Body of pancreas (tissue), 4 donors: ENCODE measurements around the gene OXCT1.

Source experiments
- POLR2A ChIP-seq, 3 donors: fragments of 450-650 bp; IDR thresholded peaks; one replicate each; pipeline ENCODE4 v1.6.1; 2016; ENCODE audit warnings: antibody characterized with exemption in 3 of 3, mild to moderate bottlenecking in 2 of 3
- TF ChIP-seq, protein P1 (sequence below), 7 experiments: fragments of 450-650 bp in 4 of 7; fragments of 200-600 bp in 3 of 7; sonication (generic) in 3 of 7; IDR thresholded peaks; one replicate each; pipeline ENCODE4 v1.5.1; 2016 to 2019; ENCODE audit warnings: antibody characterized with exemption in 7 of 7

DNA sequence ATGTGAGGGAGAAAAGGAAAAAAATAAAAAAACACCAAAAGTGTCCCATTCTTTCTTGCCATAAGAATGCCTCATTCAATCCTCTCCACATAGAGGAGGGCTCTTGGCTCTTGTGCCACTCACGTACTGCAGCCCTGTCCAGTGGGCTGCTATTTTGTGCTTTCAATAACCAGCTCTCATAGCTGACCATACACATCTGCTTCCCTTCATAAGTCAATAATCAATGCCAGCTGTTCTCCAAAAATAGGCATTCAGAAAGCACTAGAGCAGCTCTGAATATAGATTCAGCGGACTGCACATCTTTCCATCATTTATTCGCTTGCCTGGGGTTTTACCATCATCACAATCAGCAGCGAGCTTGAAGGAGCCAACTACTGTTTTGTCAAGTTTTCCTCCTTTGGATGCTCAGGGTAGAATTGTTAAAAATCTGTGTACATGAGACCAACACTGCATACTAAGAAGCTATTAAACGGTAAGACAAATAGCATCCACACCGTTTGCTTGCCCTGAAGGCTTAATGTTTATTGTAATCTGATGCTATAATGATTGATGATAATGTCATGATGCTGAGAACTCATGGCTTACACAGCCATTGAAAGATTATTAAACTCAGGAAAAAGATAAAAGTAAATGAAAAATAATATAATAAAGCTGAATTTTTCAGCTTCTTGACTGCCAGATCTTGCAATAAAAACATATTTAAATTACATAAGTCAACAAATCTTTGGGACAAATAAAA, 80.0 kb downstream of the OXCT1 start:
- TF ChIP-seq, protein P1, sequence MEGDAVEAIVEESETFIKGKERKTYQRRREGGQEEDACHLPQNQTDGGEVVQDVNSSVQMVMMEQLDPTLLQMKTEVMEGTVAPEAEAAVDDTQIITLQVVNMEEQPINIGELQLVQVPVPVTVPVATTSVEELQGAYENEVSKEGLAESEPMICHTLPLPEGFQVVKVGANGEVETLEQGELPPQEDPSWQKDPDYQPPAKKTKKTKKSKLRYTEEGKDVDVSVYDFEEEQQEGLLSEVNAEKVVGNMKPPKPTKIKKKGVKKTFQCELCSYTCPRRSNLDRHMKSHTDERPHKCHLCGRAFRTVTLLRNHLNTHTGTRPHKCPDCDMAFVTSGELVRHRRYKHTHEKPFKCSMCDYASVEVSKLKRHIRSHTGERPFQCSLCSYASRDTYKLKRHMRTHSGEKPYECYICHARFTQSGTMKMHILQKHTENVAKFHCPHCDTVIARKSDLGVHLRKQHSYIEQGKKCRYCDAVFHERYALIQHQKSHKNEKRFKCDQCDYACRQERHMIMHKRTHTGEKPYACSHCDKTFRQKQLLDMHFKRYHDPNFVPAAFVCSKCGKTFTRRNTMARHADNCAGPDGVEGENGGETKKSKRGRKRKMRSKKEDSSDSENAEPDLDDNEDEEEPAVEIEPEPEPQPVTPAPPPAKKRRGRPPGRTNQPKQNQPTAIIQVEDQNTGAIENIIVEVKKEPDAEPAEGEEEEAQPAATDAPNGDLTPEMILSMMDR (IDR thresholded peaks at IDR 0.05): no peak
- no peak for TF ChIP-seq POLR2A (IDR thresholded peaks at IDR 0.05)
